ENCODE results near the gene ASB12.

- no peak for TF ChIP-seq POLR2A (IDR thresholded peaks at IDR 0.05)
- no peak for TF ChIP-seq CTCF (IDR thresholded peaks at IDR 0.05)
These were observed 53.5 kb downstream of the ASB12 start for GRCh38 chrX:64176876-64177275.

All from thyroid gland (tissue), 4 donors.